ENCODE data around the gene ACSM6. TPM values are rescaled to one million over a fixed set of nuclear protein-coding genes. Genes with fewer than 3 reads are reported as not detected.

ACSM6 gene
- total RNA-seq, 1 experiment from 2014 or later: not detected

GRCh38 chr10:95273393-95274312 lies 79.6 kb downstream of the ACSM6 start:
- no peak for TF ChIP-seq SP1 (CRISPR knock-in tag; conservative IDR thresholded peaks at IDR 0.05)
- no peak for TF ChIP-seq TP53 (CRISPR knock-in tag; IDR thresholded peaks at IDR 0.05)
- TF ChIP-seq ZBTB43 (CRISPR knock-in tag; IDR thresholded peaks at IDR 0.05): no peak
- TF ChIP-seq KAT7 (CRISPR knock-in tag; IDR thresholded peaks at IDR 0.05; ENCODE audit: borderline replicate concordance): no peak
- TF ChIP-seq, protein P1, sequence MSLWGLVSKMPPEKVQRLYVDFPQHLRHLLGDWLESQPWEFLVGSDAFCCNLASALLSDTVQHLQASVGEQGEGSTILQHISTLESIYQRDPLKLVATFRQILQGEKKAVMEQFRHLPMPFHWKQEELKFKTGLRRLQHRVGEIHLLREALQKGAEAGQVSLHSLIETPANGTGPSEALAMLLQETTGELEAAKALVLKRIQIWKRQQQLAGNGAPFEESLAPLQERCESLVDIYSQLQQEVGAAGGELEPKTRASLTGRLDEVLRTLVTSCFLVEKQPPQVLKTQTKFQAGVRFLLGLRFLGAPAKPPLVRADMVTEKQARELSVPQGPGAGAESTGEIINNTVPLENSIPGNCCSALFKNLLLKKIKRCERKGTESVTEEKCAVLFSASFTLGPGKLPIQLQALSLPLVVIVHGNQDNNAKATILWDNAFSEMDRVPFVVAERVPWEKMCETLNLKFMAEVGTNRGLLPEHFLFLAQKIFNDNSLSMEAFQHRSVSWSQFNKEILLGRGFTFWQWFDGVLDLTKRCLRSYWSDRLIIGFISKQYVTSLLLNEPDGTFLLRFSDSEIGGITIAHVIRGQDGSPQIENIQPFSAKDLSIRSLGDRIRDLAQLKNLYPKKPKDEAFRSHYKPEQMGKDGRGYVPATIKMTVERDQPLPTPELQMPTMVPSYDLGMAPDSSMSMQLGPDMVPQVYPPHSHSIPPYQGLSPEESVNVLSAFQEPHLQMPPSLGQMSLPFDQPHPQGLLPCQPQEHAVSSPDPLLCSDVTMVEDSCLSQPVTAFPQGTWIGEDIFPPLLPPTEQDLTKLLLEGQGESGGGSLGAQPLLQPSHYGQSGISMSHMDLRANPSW (CRISPR knock-in tag; conservative IDR thresholded peaks at IDR 0.05; ENCODE audit: low read depth): no peak
- no peak for TF ChIP-seq FOXK1 (CRISPR knock-in tag; IDR thresholded peaks at IDR 0.05)
- TF ChIP-seq GABPB1 (CRISPR knock-in tag; IDR thresholded peaks at IDR 0.05): peak; percentile 68
- ChIA-PET CTCF (interaction anchor here (1.0 to 1.4 kb wide), 2 partner anchors 27 to 31 kb away, joined by 3 to 4 read pairs; no protein-coding TSS in a partner anchor), POLR2A (interaction anchor here (1.0 kb wide), 1 partner anchor 9 kb away, joined by 4 read pairs; no protein-coding TSS in a partner anchor)

GRCh38 chr10:95275726-95276366 lies 81.8 kb downstream of the ACSM6 start:
- 0 out of 2 replicates have a peak overlapping the region, but pooled peaks have one; percentile 79 for H3K27ac Mint-ChIP-seq
- CTCF ChIA-PET: interaction anchor here (0.7 to 2.0 kb wide), 4 partner anchors 28 to 88 kb away, joined by 3 to 8 read pairs (median 3); no protein-coding TSS in a partner anchor
- peaks cover 7% of the 10 kb centered on the region for H3K36me3 Mint-ChIP-seq
- H3K4me3 Mint-ChIP-seq: no peak overlapping the region
- ATAC-seq (no peak), DNase-seq (ENCODE audit: low spot score) (no peak)
- POLR2A ChIA-PET: interaction anchor here (0.7 kb wide), 1 partner anchor 19 kb away, joined by 3 read pairs; no protein-coding TSS in a partner anchor
- no peaks in the 10 kb centered on the region for H3K27me3 Mint-ChIP-seq (ENCODE audit: low read depth)
- H3K4me1 Mint-ChIP-seq: peaks cover 60% of the 10 kb centered on the region
- H3K9me3 Mint-ChIP-seq: peaks cover 6% of the 10 kb centered on the region; the same call in 1 of the 2 replicates
- TF ChIP-seq FOXP1 (CRISPR knock-in tag; IDR thresholded peaks at IDR 0.05; ENCODE audit: borderline replicate concordance) (no peak), ZMAT4 (CRISPR knock-in tag; IDR thresholded peaks at IDR 0.05) (no peak), ZBTB43 (CRISPR knock-in tag; IDR thresholded peaks at IDR 0.05) (no peak), HMGA2 (CRISPR knock-in tag; IDR thresholded peaks at IDR 0.05) (no peak), NFYB (CRISPR knock-in tag; conservative IDR thresholded peaks at IDR 0.05; ENCODE audit: low read depth) (no peak), ESRRA (CRISPR knock-in tag; IDR thresholded peaks at IDR 0.05; ENCODE audit: borderline replicate concordance) (no peak), ZNF425 (CRISPR knock-in tag; conservative IDR thresholded peaks at IDR 0.05) (no peak), TCF7 (CRISPR knock-in tag; IDR thresholded peaks at IDR 0.05; ENCODE audit: low read depth) (no peak), ZSCAN18 (CRISPR knock-in tag; IDR thresholded peaks at IDR 0.05) (no peak), USF1 (CRISPR knock-in tag; IDR thresholded peaks at IDR 0.05) (no peak), MYBL2 (CRISPR knock-in tag; IDR thresholded peaks at IDR 0.05) (no peak), ZNF423 (CRISPR knock-in tag; IDR thresholded peaks at IDR 0.05) (no peak)
- TF ChIP-seq, protein P2, sequence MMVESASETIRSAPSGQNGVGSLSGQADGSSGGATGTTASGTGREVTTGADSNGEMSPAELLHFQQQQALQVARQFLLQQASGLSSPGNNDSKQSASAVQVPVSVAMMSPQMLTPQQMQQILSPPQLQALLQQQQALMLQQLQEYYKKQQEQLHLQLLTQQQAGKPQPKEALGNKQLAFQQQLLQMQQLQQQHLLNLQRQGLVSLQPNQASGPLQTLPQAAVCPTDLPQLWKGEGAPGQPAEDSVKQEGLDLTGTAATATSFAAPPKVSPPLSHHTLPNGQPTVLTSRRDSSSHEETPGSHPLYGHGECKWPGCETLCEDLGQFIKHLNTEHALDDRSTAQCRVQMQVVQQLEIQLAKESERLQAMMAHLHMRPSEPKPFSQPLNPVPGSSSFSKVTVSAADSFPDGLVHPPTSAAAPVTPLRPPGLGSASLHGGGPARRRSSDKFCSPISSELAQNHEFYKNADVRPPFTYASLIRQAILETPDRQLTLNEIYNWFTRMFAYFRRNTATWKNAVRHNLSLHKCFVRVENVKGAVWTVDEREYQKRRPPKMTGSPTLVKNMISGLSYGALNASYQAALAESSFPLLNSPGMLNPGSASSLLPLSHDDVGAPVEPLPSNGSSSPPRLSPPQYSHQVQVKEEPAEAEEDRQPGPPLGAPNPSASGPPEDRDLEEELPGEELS (CRISPR knock-in tag; IDR thresholded peaks at IDR 0.05): no peak

More at GRCh38 chr10:95273393-95274312, 79.6 kb downstream of the ACSM6 start:
- H3K27me3 Mint-ChIP-seq (ENCODE audit: low read depth): no peaks in the 10 kb centered on the region
- DNase-seq (ENCODE audit: low spot score) (no peak), ATAC-seq (no peak)
- no peak overlapping the region for H3K4me3 Mint-ChIP-seq
- H3K36me3 Mint-ChIP-seq: peaks cover 22% of the 10 kb centered on the region
- H3K4me1 Mint-ChIP-seq: peaks cover 49% of the 10 kb centered on the region
- peaks cover 6% of the 10 kb centered on the region; the same call in 1 of the 2 replicates for H3K9me3 Mint-ChIP-seq
- peak overlapping the region; percentile 74 for H3K27ac Mint-ChIP-seq

Measured in WTC11 (cell line).